Transverse colon (tissue), 4 donors: ENCODE data around the gene CCNY.

Source experiments
- CTCF ChIP-seq, 5 experiments: fragments of 200-600 bp in 3 of 5; fragments of 450-650 bp in 2 of 5; sonication (generic) in 3 of 5; IDR thresholded peaks; 1 replicate in 2 of 5; 2 replicates in 3 of 5; pipeline ENCODE4 v1.5.1; 2016 to 2017; ENCODE audit warnings: antibody characterized with exemption in 5 of 5, inconsistent platforms in 3 of 5, mild to moderate bottlenecking in 2 of 5, moderate library complexity in 1 of 5
- EP300 ChIP-seq: sonication (generic); formaldehyde crosslinking; IDR thresholded peaks from one replicate; pipeline ENCODE4 v1.6.1; 2017; ENCODE audit warnings: antibody characterized with exemption, low read depth
- POLR2A ChIP-seq: fragments of 450-650 bp; IDR thresholded peaks from one replicate; pipeline ENCODE4 v1.6.1; 2016; ENCODE audit warnings: antibody characterized with exemption, mild to moderate bottlenecking, moderate library complexity
- POLR2AphosphoS5 ChIP-seq, 3 donors: sonication (generic); formaldehyde crosslinking; IDR thresholded peaks; one replicate each; pipeline ENCODE4 v1.6.1; 2016; ENCODE audit warnings: antibody characterized with exemption in 3 of 3

GRCh38 chr10:35365994-35366393 lies 29.7 kb downstream of the CCNY start:
- TF ChIP-seq EP300, result no peak
- no peak for TF ChIP-seq CTCF (IDR thresholded peaks at IDR 0.05)
- TF ChIP-seq POLR2A, result no peak
- TF ChIP-seq POLR2AphosphoS5 (IDR thresholded peaks at IDR 0.05), result no peak
